22Rv1 (cell line): Measurements from ENCODE around the gene ACOT7.

Experiments used
- H3K27ac ChIP-seq: fragments of 450-650 bp; 2 replicates; pipeline ENCODE4 v1.5.1; 2017
- ZFX ChIP-seq: fragments of 450-650 bp; IDR thresholded peaks from 2 replicates; pipeline ENCODE4 v1.6.1; 2017; ENCODE audit warnings: antibody characterized with exemption, borderline replicate concordance
- TF ChIP-seq, protein P1 (sequence below): fragments of 450-650 bp; IDR thresholded peaks from 2 replicates; pipeline ENCODE4 v1.5.1; 2017; ENCODE audit warnings: mild to moderate bottlenecking

Gene ACOT7

DNA sequence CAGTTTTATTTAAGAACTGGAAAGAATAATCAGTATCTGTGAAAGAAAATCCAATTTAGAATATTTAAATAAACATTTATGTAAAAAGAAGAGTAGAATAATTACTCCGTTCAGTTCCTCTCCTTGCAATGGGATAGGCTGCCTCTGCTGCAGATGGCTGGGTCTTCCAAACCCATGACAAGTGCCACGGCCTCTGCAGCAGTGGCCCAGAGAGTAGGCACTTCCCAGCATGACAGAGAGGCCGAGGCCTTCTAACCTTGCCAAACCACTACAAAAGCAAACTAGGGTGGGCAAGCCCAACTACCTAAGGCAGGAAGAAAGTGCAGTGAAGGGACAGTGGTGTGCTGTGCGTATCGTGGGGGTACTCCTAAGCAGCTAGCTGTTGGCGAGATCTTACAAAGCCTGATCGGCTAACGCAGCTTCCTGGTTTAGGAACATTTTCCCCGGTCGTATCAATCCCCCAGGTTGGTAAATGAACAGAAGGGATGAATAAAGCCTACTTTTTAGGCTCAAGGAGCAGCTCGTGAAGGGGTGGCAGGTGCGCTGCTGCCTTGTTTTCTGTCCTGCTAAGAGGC, 172.3 kb downstream of the ACOT7 start:
- no peak for TF ChIP-seq ZFX
- TF ChIP-seq, protein P1, sequence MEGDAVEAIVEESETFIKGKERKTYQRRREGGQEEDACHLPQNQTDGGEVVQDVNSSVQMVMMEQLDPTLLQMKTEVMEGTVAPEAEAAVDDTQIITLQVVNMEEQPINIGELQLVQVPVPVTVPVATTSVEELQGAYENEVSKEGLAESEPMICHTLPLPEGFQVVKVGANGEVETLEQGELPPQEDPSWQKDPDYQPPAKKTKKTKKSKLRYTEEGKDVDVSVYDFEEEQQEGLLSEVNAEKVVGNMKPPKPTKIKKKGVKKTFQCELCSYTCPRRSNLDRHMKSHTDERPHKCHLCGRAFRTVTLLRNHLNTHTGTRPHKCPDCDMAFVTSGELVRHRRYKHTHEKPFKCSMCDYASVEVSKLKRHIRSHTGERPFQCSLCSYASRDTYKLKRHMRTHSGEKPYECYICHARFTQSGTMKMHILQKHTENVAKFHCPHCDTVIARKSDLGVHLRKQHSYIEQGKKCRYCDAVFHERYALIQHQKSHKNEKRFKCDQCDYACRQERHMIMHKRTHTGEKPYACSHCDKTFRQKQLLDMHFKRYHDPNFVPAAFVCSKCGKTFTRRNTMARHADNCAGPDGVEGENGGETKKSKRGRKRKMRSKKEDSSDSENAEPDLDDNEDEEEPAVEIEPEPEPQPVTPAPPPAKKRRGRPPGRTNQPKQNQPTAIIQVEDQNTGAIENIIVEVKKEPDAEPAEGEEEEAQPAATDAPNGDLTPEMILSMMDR, result no peak
- H3K27ac ChIP-seq, result no peak overlapping the region

- no peak for TF ChIP-seq ZFX
- TF ChIP-seq, protein P1, result no peak
- peak overlapping the region; percentile 26; the same call in 1 of the 2 replicates for H3K27ac ChIP-seq
These were observed 173.3 kb downstream of the ACOT7 start for GRCh38 chr1:6220236-6220635.

DNA sequence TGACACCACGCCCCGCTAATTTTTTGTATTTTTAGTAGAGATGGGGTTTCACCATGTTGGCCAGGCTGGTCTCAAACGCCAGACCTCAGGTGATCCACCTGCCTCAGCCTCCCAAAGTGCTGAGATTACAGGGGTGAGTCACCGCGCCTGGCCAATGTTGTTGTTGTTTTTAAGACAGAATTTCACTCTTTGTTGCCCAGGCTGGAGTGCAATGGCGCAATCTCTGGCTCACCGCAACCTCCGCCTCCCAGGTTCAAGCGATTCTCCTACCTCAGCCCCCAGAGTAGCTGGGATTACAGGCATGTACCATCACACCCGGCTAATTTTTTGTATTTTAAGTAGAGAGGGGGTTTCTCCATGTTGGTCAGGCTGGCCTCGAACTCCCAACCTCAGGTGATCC, 173.9 kb downstream of the ACOT7 start:
- 0 out of 2 replicates have a peak overlapping the region, but pooled peaks have one; percentile 26 for H3K27ac ChIP-seq

DNA sequence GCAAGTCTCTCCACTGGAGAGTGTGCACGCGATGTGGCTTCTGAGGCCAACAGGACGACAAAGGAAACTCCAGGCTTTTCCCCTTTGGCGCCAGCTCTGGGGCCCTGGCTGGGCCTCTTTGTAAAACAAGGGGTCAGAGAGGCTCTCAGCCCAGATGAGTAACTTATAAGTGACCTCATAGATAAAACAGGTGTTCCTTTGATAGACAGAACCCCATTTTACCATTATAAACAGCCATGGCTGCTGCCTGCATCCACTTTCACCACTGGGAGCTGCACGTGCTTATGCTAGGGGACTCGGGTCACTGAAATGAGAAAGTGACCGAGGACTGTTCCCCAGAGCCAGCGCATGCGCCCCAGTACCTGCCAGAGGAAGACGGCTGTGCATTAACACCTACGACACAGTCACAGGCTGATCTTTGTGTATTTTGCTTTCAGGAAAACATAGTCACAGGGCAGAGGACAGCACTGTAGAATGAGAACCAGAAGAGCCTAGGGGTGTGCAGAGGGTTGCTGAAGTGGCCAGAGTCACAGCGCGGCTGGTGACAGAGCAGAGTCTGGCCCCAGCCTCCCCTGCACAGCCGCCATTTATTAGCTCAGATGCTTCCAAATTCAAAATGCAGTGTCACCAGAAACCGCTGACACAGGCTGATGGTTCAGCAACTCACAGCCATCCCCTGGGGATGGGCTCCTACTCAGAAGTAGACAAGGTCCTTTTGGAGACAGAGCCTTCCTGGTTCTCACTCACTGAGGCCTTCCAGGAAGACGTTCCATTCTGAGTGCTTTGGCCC, 175.0 kb downstream of the ACOT7 start:
- no peak overlapping the region for H3K27ac ChIP-seq
- TF ChIP-seq, protein P1, result no peak
- TF ChIP-seq ZFX, result no peak
